ENCODE results near the gene WDR64. TPM values are rescaled to one million over a fixed set of nuclear protein-coding genes. Genes with fewer than 3 reads are reported as not detected.

Gene WDR64
- total and polyA plus RNA-seq, 2 of the 4 experiments (the other 2 are of a cell fraction) = not detected

DNA sequence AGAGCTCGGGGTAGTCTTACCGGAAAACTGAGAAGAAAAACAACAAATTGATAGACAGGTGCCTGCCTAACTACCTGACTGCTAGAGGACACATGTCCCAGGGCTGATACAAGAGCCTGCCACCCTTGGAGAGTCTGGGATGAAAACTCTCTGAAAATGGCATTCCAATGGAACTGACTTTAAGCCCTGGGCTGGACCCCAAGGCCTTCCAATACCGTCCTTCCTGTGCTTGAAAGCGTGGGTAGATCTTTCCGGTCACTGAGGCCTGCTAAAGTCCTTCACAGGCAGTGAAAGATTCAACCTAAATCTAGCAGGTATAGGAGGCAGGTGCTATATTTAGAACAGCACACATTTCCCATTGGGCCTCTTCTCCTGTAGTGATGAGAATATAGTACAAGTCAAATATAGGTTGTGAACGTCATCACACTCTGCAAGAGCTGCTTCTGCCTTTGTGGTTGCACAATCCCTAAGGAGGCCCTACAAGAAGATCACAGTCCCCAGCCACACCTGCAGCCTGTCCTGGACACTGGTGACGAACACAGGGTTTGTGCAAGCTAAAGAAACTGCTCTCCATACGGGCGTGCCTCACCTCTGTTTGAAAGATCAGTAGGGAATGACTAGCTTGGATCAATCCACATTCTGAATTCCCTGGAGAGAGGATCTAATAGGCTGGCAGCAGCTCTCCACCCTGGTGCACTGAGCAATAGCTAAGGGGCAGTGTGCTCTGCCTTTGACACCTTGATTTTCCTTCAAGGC, 11.0 kb upstream of the WDR64 start:
- no peak overlapping the region for H3K18ac ChIP-seq (ENCODE audit: low read depth, low read length)
- 0 out of 3 replicates have a peak overlapping the region, but pooled peaks have one; percentile 39 for H2BK15ac ChIP-seq (ENCODE audit: low read depth, low read length)
- peaks cover 11% of the 10 kb centered on the region for H3K9me1 ChIP-seq (ENCODE audit: insufficient read depth, low read length)
- peak overlapping the region; percentile 46 for H2AK9ac ChIP-seq (replicated peaks; ENCODE audit: low read depth, low read length, poor library complexity)
- H4K91ac ChIP-seq (ENCODE audit: insufficient read depth, low read depth, low read length) = peak overlapping the region; percentile 46
- H2BK20ac ChIP-seq (ENCODE audit: low read depth, low read length) = peak overlapping the region; percentile 75
- no peaks in the 10 kb centered on the region; the same call in 1 of the 2 replicates for H3K36me3 ChIP-seq (ENCODE audit: control insufficient read depth, insufficient read depth, low read length)
- H4K20me1 ChIP-seq (ENCODE audit: insufficient read depth, low read length) = 0 out of 2 replicates have a peak, but pooled peaks cover 6% of the 10 kb centered on the region
- ChIA-PET POLR2A (ENCODE audit: unreplicated experiment) (interaction anchor here (0.5 to 1.2 kb wide), 3 partner anchors 201 to 1051 kb away, joined by 4 to 13 read pairs (median 5); no protein-coding TSS in a partner anchor), CTCF (interaction anchor here (1.0 to 1.3 kb wide), 2 partner anchors 13 to 251 kb away, joined by 3 read pairs; no protein-coding TSS in a partner anchor)
- intact Hi-C loops (cut with micrococcal nuclease) (loop anchor here (1.0 kb wide), 1 partner anchor 31 kb away; no protein-coding TSS in a partner anchor), in situ Hi-C loops (cut with MboI; ENCODE audit: low sequenced_read_pairs) (no loop called here), dilution Hi-C loops (cut with HindIII; ENCODE audit: low sequenced_read_pairs, unreplicated experiment) (no loop called here)
- peak overlapping the region; percentile 58; the same call in 1 of the 2 replicates for H2BK120ac ChIP-seq (ENCODE audit: low read depth, low read length)
- no TSS peak for BruUV-seq (replicated peaks)
- TF ChIP-seq MXI1 (IDR thresholded peaks at IDR 0.05; ENCODE audit: borderline replicate concordance, low read depth, low read length) = no peak
- no peak for TF ChIP-seq RFX5 (IDR thresholded peaks at IDR 0.05; ENCODE audit: low read depth, low read length)
- peak; percentile 66 for TF ChIP-seq CEBPB (IDR thresholded peaks at IDR 0.05; ENCODE audit: low read depth, low read length)
- no peak for TF ChIP-seq POLR2A (IDR thresholded peaks at IDR 0.05; ENCODE audit: low read depth, low read length)
- no peaks in the 10 kb centered on the region for H3K27me3 ChIP-seq (ENCODE audit: control insufficient read depth, insufficient read depth, low read length)
- ATAC-seq (ENCODE audit: low read depth) (no peak), DNase-seq (no peak)
- peak overlapping the region; percentile 71 to 98 for H4K8ac ChIP-seq (ENCODE audit: low read depth in 2 of 2, low read length in 2 of 2)
- H3K9ac ChIP-seq (ENCODE audit: low read depth, low read length) = no peak overlapping the region
- 0 out of 2 replicates have a peak overlapping the region, but pooled peaks have one; percentile 63 for H3K14ac ChIP-seq (replicated peaks; ENCODE audit: low read depth, low read length)
- no peak overlapping the region for H3K56ac ChIP-seq (ENCODE audit: extremely low read depth, insufficient read depth, low read length)
- H3K23ac ChIP-seq (ENCODE audit: low read depth, low read length) = no peak overlapping the region
- H3K27ac ChIP-seq (ENCODE audit: insufficient read depth, low read length) = peak overlapping the region; percentile 41; the same call in 1 of the 2 replicates
- H3K4ac ChIP-seq (ENCODE audit: low read depth, low read length) = peak overlapping the region; percentile 76
- H3K79me1 ChIP-seq (ENCODE audit: low read depth in 1 of 2, low read length in 2 of 2) = peaks cover 11 to 18% of the 10 kb centered on the region in 2 experiments
- H3K4me3 ChIP-seq (ENCODE audit: insufficient read depth, low read depth, low read length) = no peak overlapping the region
- peak overlapping the region; percentile 98 for H2AFZ ChIP-seq (replicated peaks; ENCODE audit: low read length, poor library complexity)
- H3K4me2 ChIP-seq (ENCODE audit: low read depth, low read length) = no peak overlapping the region; the same call in 1 of the 2 replicates
- H4K5ac ChIP-seq (ENCODE audit: low read depth, low read length) = no peak overlapping the region
- no peak overlapping the region for H2AK5ac ChIP-seq (ENCODE audit: low read depth, low read length)
- WGBS, 2 experiments (ENCODE audit: extremely low coverage in 2 of 2, insufficient read length in 1 of 2) = 100% methylated on average over 2 of the region's 9 CpGs; no CpG with 5 or more reads in 1 of the 2 experiments
- H3K4me1 ChIP-seq (ENCODE audit: control insufficient read depth, insufficient read depth, low read length) = peaks cover 8% of the 10 kb centered on the region
- H2BK5ac ChIP-seq (ENCODE audit: low read depth, low read length, poor library complexity, severe bottlenecking) = peak overlapping the region; percentile 18
- no peaks in the 10 kb centered on the region for H3K9me3 ChIP-seq (ENCODE audit: control insufficient read depth, insufficient read depth, low read length)
